ENCODE measurements around the gene CEP164. TPM values are rescaled to one million over a fixed set of nuclear protein-coding genes. Genes with fewer than 3 reads are reported as not detected.

Gene CEP164
- total RNA-seq, 4 donors from 2014 or later, result 10.0 to 20.2 (median 15.4) TPM

- H3K36me3 ChIP-seq, result no peaks in the 10 kb centered on the region
- TF ChIP-seq CTCF (IDR thresholded peaks at IDR 0.05) (no peak), EP300 (IDR thresholded peaks at IDR 0.05; ENCODE audit: low read depth) (no peak), POLR2AphosphoS5 (IDR thresholded peaks at IDR 0.05) (no peak), POLR2A (IDR thresholded peaks at IDR 0.05) (no peak)
- intact Hi-C loops (cut with DNase I; ENCODE audit: low total_unique reads), result no loop called here
- no peaks in the 10 kb centered on the region for H3K4me1 ChIP-seq
- no peak overlapping the region for H3K27ac ChIP-seq
- in situ Hi-C loops (cut with MboI; ENCODE audit: low pct_ligation_motif_present in 1 of 4, low pct_unique_long_range_greater_than_20kb in 1 of 4, low sequenced_read_pairs in 3 of 4), result no loop called here
- peaks cover 0 to 6% of the 10 kb centered on the region in 2 donors for H3K9me3 ChIP-seq
- DNase-seq, result no peak
- no peaks in the 10 kb centered on the region for H3K27me3 ChIP-seq
- WGBS, 2 donors (ENCODE audit: low coverage in 1 of 2), result 78 to 91% methylated on average over 12 to 15 of the region's 15 CpGs
- H3K4me3 ChIP-seq, result no peak overlapping the region
Measured at GRCh38 chr11:117457031-117457785, 129.6 kb downstream of the CEP164 start.

GRCh38 chr11:117457835-117458234 is 130.2 kb downstream of the CEP164 start:
- in situ Hi-C loops (cut with MboI; ENCODE audit: low pct_ligation_motif_present in 1 of 4, low pct_unique_long_range_greater_than_20kb in 1 of 4, low sequenced_read_pairs in 3 of 4), result no loop called here
- WGBS, 2 donors (ENCODE audit: low coverage in 1 of 2), result 77% methylated on average over 9 of the region's 9 CpGs; no CpG with 5 or more reads in 1 of the 2 donors
- intact Hi-C loops (cut with DNase I; ENCODE audit: low total_unique reads), result no loop called here
- Histone ChIP-seq H3K36me3 (no peaks in the 10 kb centered on the region), H3K9me3 (peaks cover 0 to 6% of the 10 kb centered on the region in 2 donors), H3K4me1 (no peaks in the 10 kb centered on the region), H3K27me3 (no peaks in the 10 kb centered on the region), H3K27ac (no peak overlapping the region), H3K4me3 (no peak overlapping the region)
- no peak for DNase-seq
- no peak for TF ChIP-seq CTCF (IDR thresholded peaks at IDR 0.05)
- TF ChIP-seq POLR2AphosphoS5 (IDR thresholded peaks at IDR 0.05), result no peak
- no peak for TF ChIP-seq POLR2A (IDR thresholded peaks at IDR 0.05)

- intact Hi-C loops (cut with DNase I; ENCODE audit: low total_unique reads), result no loop called here
- WGBS, 2 donors (ENCODE audit: low coverage in 1 of 2), result 89% methylated on average over 14 of the region's 22 CpGs; no CpG with 5 or more reads in 1 of the 2 donors
- in situ Hi-C loops (cut with MboI; ENCODE audit: low pct_ligation_motif_present in 1 of 4, low pct_unique_long_range_greater_than_20kb in 1 of 4, low sequenced_read_pairs in 3 of 4), result no loop called here
- peaks cover 0 to 6% of the 10 kb centered on the region in 2 donors for H3K9me3 ChIP-seq
- no peak overlapping the region for H3K27ac ChIP-seq
- no peaks in the 10 kb centered on the region for H3K4me1 ChIP-seq
- TF ChIP-seq EP300 (IDR thresholded peaks at IDR 0.05; ENCODE audit: low read depth) (no peak), CTCF (IDR thresholded peaks at IDR 0.05) (no peak), POLR2AphosphoS5 (IDR thresholded peaks at IDR 0.05) (no peak), POLR2A (IDR thresholded peaks at IDR 0.05) (no peak)
- no peaks in the 10 kb centered on the region for H3K36me3 ChIP-seq
- no peaks in the 10 kb centered on the region for H3K27me3 ChIP-seq
- no peak overlapping the region for H3K4me3 ChIP-seq
- DNase-seq, result no peak
Measured at GRCh38 chr11:117458275-117459122, 130.8 kb downstream of the CEP164 start.

All from transverse colon (tissue), 4 donors.